ENCODE measurements around the gene UGCG.

DNA sequence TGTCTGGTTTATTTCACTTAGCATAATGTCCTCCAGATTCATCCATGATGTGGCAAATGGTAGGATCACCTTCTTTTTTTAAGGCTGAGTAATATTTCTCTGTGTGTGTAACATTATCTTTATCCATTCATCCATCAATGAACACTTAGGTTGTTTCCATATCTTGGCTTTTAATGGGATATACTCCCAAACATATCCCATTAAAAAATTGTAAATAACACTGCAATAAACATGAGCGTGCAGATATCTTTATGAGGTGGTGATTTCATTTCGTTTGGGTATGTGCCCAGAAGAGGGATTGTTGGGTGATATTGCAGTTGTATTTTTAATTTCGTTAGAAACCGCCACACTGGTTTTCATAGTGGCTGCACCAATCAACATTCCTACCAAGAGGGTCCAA is 36.2 kb upstream of the UGCG start:
- TF ChIP-seq POLR2A (IDR thresholded peaks at IDR 0.05): no peak
- TF ChIP-seq, protein P1, sequence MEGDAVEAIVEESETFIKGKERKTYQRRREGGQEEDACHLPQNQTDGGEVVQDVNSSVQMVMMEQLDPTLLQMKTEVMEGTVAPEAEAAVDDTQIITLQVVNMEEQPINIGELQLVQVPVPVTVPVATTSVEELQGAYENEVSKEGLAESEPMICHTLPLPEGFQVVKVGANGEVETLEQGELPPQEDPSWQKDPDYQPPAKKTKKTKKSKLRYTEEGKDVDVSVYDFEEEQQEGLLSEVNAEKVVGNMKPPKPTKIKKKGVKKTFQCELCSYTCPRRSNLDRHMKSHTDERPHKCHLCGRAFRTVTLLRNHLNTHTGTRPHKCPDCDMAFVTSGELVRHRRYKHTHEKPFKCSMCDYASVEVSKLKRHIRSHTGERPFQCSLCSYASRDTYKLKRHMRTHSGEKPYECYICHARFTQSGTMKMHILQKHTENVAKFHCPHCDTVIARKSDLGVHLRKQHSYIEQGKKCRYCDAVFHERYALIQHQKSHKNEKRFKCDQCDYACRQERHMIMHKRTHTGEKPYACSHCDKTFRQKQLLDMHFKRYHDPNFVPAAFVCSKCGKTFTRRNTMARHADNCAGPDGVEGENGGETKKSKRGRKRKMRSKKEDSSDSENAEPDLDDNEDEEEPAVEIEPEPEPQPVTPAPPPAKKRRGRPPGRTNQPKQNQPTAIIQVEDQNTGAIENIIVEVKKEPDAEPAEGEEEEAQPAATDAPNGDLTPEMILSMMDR (IDR thresholded peaks at IDR 0.05): no peak

All from testis (tissue), 2 donors.